HepG2 (cell line): Measurements from ENCODE around the gene ODC1. TPM values are rescaled to one million over a fixed set of nuclear protein-coding genes. Genes with fewer than 3 reads are reported as not detected.

Source experiments
- ARID3A ChIP-seq: IDR thresholded peaks from 2 replicates; pipeline ENCODE4 v1.6.1; 2012; ENCODE audit warnings: low read depth, low read length, improper control_type of control experiment
- DRAP1 ChIP-seq: IDR thresholded peaks from 2 replicates; pipeline ENCODE4 v1.6.1; 2016; ENCODE audit warnings: missing genetic modification reagents, missing compliant biosample characterization
- FOXA3 ChIP-seq: IDR thresholded peaks from 2 replicates; pipeline ENCODE4 v1.6.1; 2016; ENCODE audit warnings: missing genetic modification reagents, missing compliant biosample characterization
- GLMP ChIP-seq: sonication (generic); formaldehyde crosslinking; IDR thresholded peaks from 2 replicates; pipeline ENCODE4 v1.9.0; 2021; ENCODE audit warnings: missing genetic modification reagents, mild to moderate bottlenecking, borderline replicate concordance
- HNRNPLL ChIP-seq: fragments of 200-400 bp; formaldehyde crosslinking; IDR thresholded peaks from 2 replicates; pipeline ENCODE4 v1.6.1; 2017; ENCODE audit warnings: mild to moderate bottlenecking, low read depth, low read length; ENCODE audit not compliant: poor library complexity, severe bottlenecking
- IRF2 ChIP-seq: IDR thresholded peaks from 2 replicates; pipeline ENCODE4 v1.6.1; 2018; ENCODE audit warnings: missing genetic modification reagents, missing compliant biosample characterization
- MED1 ChIP-seq: sonication (generic); formaldehyde crosslinking; IDR thresholded peaks from 2 replicates; pipeline ENCODE4 v1.4.0; 2020; ENCODE audit warnings: missing genetic modification reagents
- PAX8 ChIP-seq: sonication (generic); formaldehyde crosslinking; IDR thresholded peaks from 2 replicates; pipeline ENCODE4 v1.8.0; 2022; ENCODE audit warnings: mild to moderate bottlenecking, missing genetic modification reagents, borderline replicate concordance
- PCBP2 ChIP-seq: fragments of 200-400 bp; formaldehyde crosslinking; optimal IDR thresholded peaks from 2 replicates; pipeline ENCODE3; 2018; ENCODE audit warnings: low read length, low read depth; ENCODE audit not compliant: poor library complexity, severe bottlenecking
- PHF5A ChIP-seq: IDR thresholded peaks from one replicate; pipeline ENCODE4 v1.6.1; 2018; ENCODE audit warnings: low read depth, missing genetic modification reagents; ENCODE audit not compliant: unreplicated experiment
- RARG ChIP-seq: sonication (generic); formaldehyde crosslinking; IDR thresholded peaks from 2 replicates; pipeline ENCODE4 v1.4.0; 2020; ENCODE audit warnings: low read depth, mild to moderate bottlenecking, missing genetic modification reagents
- THRA ChIP-seq: sonication (generic); formaldehyde crosslinking; IDR thresholded peaks from 2 replicates; pipeline ENCODE4 v1.4.0; 2020; ENCODE audit warnings: missing genetic modification reagents, borderline replicate concordance
- YEATS4 ChIP-seq: sonication (generic); formaldehyde crosslinking; IDR thresholded peaks from 2 replicates; pipeline ENCODE4 v1.4.0; 2020; ENCODE audit warnings: missing genetic modification reagents, borderline replicate concordance
- ZNF256 ChIP-seq: sonication (generic); formaldehyde crosslinking; conservative IDR thresholded peaks from 2 replicates; pipeline ENCODE4 v1.4.0; 2020; ENCODE audit warnings: missing genetic modification reagents
- ZNF280B ChIP-seq: sonication (generic); formaldehyde crosslinking; IDR thresholded peaks from 2 replicates; pipeline ENCODE4 v1.5.0; 2020; ENCODE audit warnings: missing genetic modification reagents, mild to moderate bottlenecking, borderline replicate concordance
- ZNF282 ChIP-seq: fragments of 450-650 bp; IDR thresholded peaks from 2 replicates; pipeline ENCODE4 v1.6.1; 2018; ENCODE audit not compliant: partially characterized antibody
- ZNF337 ChIP-seq: sonication (generic); formaldehyde crosslinking; IDR thresholded peaks from 2 replicates; pipeline ENCODE4 v1.5.1; 2020; ENCODE audit warnings: missing genetic modification reagents, low read depth, mild to moderate bottlenecking, borderline replicate concordance
- ZNF550 ChIP-seq: sonication (generic); formaldehyde crosslinking; IDR thresholded peaks from 2 replicates; pipeline ENCODE4 v1.4.0; 2020; ENCODE audit warnings: mild to moderate bottlenecking, missing genetic modification reagents, borderline replicate concordance
- ZNF562 ChIP-seq: sonication (generic); formaldehyde crosslinking; IDR thresholded peaks from 2 replicates; pipeline ENCODE4 v1.8.0; 2022; ENCODE audit warnings: missing genetic modification reagents, borderline replicate concordance
- ZUFSP ChIP-seq: sonication (generic); formaldehyde crosslinking; IDR thresholded peaks from 2 replicates; pipeline ENCODE4 v1.9.0; 2021; ENCODE audit warnings: missing genetic modification reagents, mild to moderate bottlenecking, borderline replicate concordance
- polyA plus RNA-seq, 8 experiments: library from polyadenylated mRNA; depleted of rRNA in 3 of 8; stranded (reverse) in 7 of 8; unstranded in 1 of 8; fragments of >200 nt; fragmentation: Illumina TruSeq in 4 of 8; extraction: Trizol in 4 of 8; gene quantifications; 2 replicates each; pipeline versions ENCODE4 v1.2.1 to v1.2.3, GENCODE V29; 2011 to 2016; ENCODE audit warnings: low read depth in 4 of 8, missing spikeins in 1 of 8, mixed read lengths in 1 of 8; ENCODE audit not compliant: insufficient read depth in 1 of 8
- total RNA-seq, 5 experiments: library from RNA; depleted of rRNA; stranded (reverse); fragments of >200 nt; fragmentation: Illumina TruSeq; extraction: Trizol; gene quantifications; 2 replicates each; pipeline ENCODE4 v1.2.3, GENCODE V29; 2016; ENCODE audit warnings: low read depth in 1 of 5

The ODC1 gene
- total and polyA plus RNA-seq, 2 of the 13 experiments (the other 11 are each of a cell fraction or from before 2014, with no cell fraction given) = 142 to 371 TPM

- TF ChIP-seq MED1 (CRISPR knock-in tag) (peak; percentile 78), PAX8 (no peak), RARG (CRISPR knock-in tag) (no peak), PHF5A (no peak), ZNF562 (CRISPR knock-in tag) (no peak), ZNF280B (CRISPR knock-in tag) (no peak), PCBP2 (no peak), ZNF337 (CRISPR knock-in tag) (peak; percentile 19; the same call in 1 of the 2 replicates), YEATS4 (peak; percentile 54; the same call in 1 of the 2 replicates), ARID3A (0 out of 2 replicates have a peak, but pooled peaks have one; percentile 4), DRAP1 (CRISPR knock-in tag) (peak; percentile 54; the same call in 1 of the 2 replicates), FOXA3 (CRISPR knock-in tag) (peak; percentile 41), ZNF282 (no peak), THRA (CRISPR knock-in tag) (peak; percentile 90), GLMP (CRISPR knock-in tag) (no peak), ZNF256 (CRISPR knock-in tag) (no peak), HNRNPLL (no peak), IRF2 (CRISPR knock-in tag) (no peak), ZUFSP (no peak), ZNF550 (CRISPR knock-in tag) (no peak)
Measured at GRCh38 chr2:10400978-10401951, 46.9 kb downstream of the ODC1 start (continued).
